ENCODE measurements around the gene HPDL.

- TF ChIP-seq YY1 (IDR thresholded peaks at IDR 0.05; ENCODE audit: insufficient read depth, insufficient read length): no peak
- TF ChIP-seq ZNF274 (IDR thresholded peaks at IDR 0.05; ENCODE audit: low read depth, low read length): no peak
Measured at GRCh38 chr1:45291716-45292115, 35.0 kb upstream of the HPDL start.
